Smooth muscle cell (in vitro differentiated cells): ENCODE measurements around the gene BOLA1. TPM values are rescaled to one million over a fixed set of nuclear protein-coding genes. Genes with fewer than 3 reads are reported as not detected.
A peak's percentile ranks its signal among the peaks of the same experiment; 100 is the strongest.

Experiments used
- DNase-seq: peaks from one replicate; lab custom pipeline; 2025; ENCODE audit not compliant: unreplicated experiment; lab: John Stamatoyannopoulos, UW
- H2AFZ ChIP-seq: fragments of 200-600 bp; sonication (generic); 2 replicates; pipeline ENCODE4 v1.6.0; 2016; ENCODE audit warnings: antibody characterized with exemption, low read depth, mild to moderate bottlenecking
- H3F3A ChIP-seq: fragments of 200-600 bp; sonication (generic); 2 replicates; pipeline ENCODE4 v1.6.0; 2017; ENCODE audit warnings: antibody characterized with exemption, low read depth
- H3K27ac ChIP-seq: fragments of 200-600 bp; sonication (generic); 2 replicates; pipeline ENCODE4 v1.5.1; 2016; ENCODE audit warnings: low read depth, mild to moderate bottlenecking
- H3K27me3 ChIP-seq: fragments of 200-600 bp; sonication (generic); 2 replicates; pipeline ENCODE4 v1.6.1; 2016; ENCODE audit warnings: low read depth, mild to moderate bottlenecking
- H3K36me3 ChIP-seq: fragments of 200-600 bp; sonication (generic); 2 replicates; pipeline ENCODE4 v1.5.1; 2016; ENCODE audit warnings: low read depth
- H3K4me1 ChIP-seq: fragments of 200-600 bp; sonication (generic); 2 replicates; pipeline ENCODE4 v1.5.1; 2016; ENCODE audit warnings: low read depth
- H3K4me2 ChIP-seq: fragments of 200-600 bp; sonication (generic); 2 replicates; pipeline ENCODE4 v1.6.0; 2016; ENCODE audit warnings: mild to moderate bottlenecking
- H3K4me3 ChIP-seq: fragments of 200-600 bp; sonication (generic); 2 replicates; pipeline ENCODE4 v1.5.1; 2016; ENCODE audit warnings: mild to moderate bottlenecking
- H3K79me2 ChIP-seq: fragments of 200-600 bp; sonication (generic); 2 replicates; pipeline ENCODE4 v1.6.0; 2016; ENCODE audit warnings: low read depth, mild to moderate bottlenecking
- H3K9ac ChIP-seq: fragments of 200-600 bp; sonication (generic); 2 replicates; pipeline ENCODE4 v1.6.0; 2016; ENCODE audit warnings: low read depth
- H3K9me3 ChIP-seq: fragments of 200-600 bp; sonication (generic); replicated peaks from 2 replicates; pipeline ENCODE4 v1.5.1; 2016; ENCODE audit warnings: low read depth
- H4K20me1 ChIP-seq: fragments of 200-600 bp; sonication (generic); 2 replicates; pipeline ENCODE4 v1.6.0; 2016; ENCODE audit warnings: low read depth
- WGBS: methylation state at CpG from one replicate; pipeline ENCODE4 v1.1.7; 2016; ENCODE audit warnings: low lambda C conversion rate; 5-methylcytosine and 5-hydroxymethylcytosine counted together
- polyA plus RNA-seq: library from polyadenylated mRNA; unstranded; fragments of >200 nt; fragmentation: Nextera tagmentation; extraction: Ambion mirVana; gene quantifications from 2 replicates; pipeline ENCODE4 v1.2.1, GENCODE V29; 2016
- total RNA-seq: library from RNA; depleted of rRNA; stranded (reverse); fragments of >200 nt; gene quantifications from 2 replicates; pipeline ENCODE4 v1.2.3, GENCODE V29; 2014
- TF ChIP-seq, protein P1 (sequence below): fragments of 200-600 bp; sonication (generic); IDR thresholded peaks from 2 replicates; pipeline ENCODE4 v1.5.1; 2017; ENCODE audit warnings: borderline replicate concordance, mild to moderate bottlenecking, antibody characterized with exemption; ENCODE audit not compliant: insufficient read depth, poor library complexity, severe bottlenecking

The BOLA1 gene
- total and polyA plus RNA-seq, 2 experiments from 2014 or later = 21.3 to 27.4 TPM

DNA sequence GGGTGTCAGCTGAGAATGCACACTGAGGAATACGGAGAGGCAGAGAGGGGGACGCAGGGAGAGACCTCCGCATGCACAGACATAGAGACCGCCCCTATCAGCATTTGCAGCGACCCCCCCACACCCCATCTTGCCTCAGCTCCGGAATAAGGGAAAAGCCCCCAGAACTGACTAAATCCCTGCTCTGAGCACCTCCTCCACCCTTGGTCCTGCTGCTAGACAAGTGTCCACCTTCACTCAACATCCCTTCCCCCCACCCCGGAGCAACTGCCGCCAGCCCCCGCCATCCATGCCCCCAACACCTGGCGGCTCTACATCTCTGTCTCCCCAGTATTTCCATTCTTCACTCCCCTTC is 17.5 kb downstream of the BOLA1 start:
- no peak overlapping the region for H3K27ac ChIP-seq
- DNase-seq = no peak
- peaks cover 12% of the 10 kb centered on the region for H3K4me1 ChIP-seq
- H4K20me1 ChIP-seq = no peaks in the 10 kb centered on the region
- H2AFZ ChIP-seq = peak overlapping the region; percentile 82
- peaks cover 8% of the 10 kb centered on the region for H3K79me2 ChIP-seq
- H3K9me3 ChIP-seq = no peaks in the 10 kb centered on the region
- H3K4me2 ChIP-seq = peak overlapping the region; percentile 99
- H3K9ac ChIP-seq = no peak overlapping the region
- no peaks in the 10 kb centered on the region for H3K36me3 ChIP-seq
- no peaks in the 10 kb centered on the region for H3F3A ChIP-seq
- TF ChIP-seq, protein P1, sequence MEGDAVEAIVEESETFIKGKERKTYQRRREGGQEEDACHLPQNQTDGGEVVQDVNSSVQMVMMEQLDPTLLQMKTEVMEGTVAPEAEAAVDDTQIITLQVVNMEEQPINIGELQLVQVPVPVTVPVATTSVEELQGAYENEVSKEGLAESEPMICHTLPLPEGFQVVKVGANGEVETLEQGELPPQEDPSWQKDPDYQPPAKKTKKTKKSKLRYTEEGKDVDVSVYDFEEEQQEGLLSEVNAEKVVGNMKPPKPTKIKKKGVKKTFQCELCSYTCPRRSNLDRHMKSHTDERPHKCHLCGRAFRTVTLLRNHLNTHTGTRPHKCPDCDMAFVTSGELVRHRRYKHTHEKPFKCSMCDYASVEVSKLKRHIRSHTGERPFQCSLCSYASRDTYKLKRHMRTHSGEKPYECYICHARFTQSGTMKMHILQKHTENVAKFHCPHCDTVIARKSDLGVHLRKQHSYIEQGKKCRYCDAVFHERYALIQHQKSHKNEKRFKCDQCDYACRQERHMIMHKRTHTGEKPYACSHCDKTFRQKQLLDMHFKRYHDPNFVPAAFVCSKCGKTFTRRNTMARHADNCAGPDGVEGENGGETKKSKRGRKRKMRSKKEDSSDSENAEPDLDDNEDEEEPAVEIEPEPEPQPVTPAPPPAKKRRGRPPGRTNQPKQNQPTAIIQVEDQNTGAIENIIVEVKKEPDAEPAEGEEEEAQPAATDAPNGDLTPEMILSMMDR = no peak
- no peaks in the 10 kb centered on the region for H3K27me3 ChIP-seq
- WGBS = 8% methylated on average over 5 of the region's 10 CpGs
- H3K4me3 ChIP-seq = peak overlapping the region; percentile 89

DNA sequence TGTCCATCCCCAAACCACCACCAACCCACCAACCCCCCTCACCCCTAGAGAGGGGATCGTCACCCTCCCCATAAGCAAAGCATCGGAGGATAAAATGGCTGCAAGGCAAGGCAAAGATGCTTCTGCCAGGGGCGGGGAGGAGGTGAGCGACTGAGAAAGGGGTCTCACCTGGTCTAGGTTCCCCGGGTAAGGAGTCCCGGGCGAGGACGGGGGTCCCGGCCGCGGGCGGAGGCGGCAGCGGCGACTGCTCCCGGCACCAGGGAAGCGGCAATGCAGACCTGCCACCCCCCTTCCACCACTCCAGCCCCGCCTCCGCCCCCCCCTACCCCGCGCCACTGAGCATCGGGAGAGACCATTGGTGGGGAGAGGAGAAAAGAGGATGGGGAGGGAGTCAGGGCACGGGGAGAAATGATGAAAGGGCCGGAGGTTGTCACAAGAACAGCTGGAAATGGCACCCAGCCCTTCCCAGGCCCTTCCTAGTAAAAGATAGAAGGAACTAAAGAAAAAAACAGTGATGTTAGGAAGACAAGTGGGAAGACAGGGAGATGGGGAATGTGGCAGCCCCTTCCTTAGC is 18.3 kb downstream of the BOLA1 start, which contains the start of gene SV2A:
Gene SV2A, minus strand, starts transcription at position 274 of the 574 bp plus-strand sequence. CDS start 4,004 bp downstream, outside the sequence.
- WGBS = 1% methylated on average over 22 of the region's 24 CpGs
- peak within 1 kb of the TSS; percentile 89 for H3K4me3 ChIP-seq
- no peaks in the 10 kb centered on the region for H3F3A ChIP-seq
- peaks cover 8% of the 10 kb centered on the region for H3K79me2 ChIP-seq
- peaks cover 12% of the 10 kb centered on the region for H3K4me1 ChIP-seq
- H3K27ac ChIP-seq = no peak within 1 kb of the TSS
- H3K9me3 ChIP-seq = no peaks in the 10 kb centered on the region
- H3K36me3 ChIP-seq = no peaks in the 10 kb centered on the region
- peak within 1 kb of the TSS; percentile 62 for H3K9ac ChIP-seq
- DNase-seq = peak; percentile 13
- H4K20me1 ChIP-seq = no peaks in the 10 kb centered on the region
- peak within 1 kb of the TSS; percentile 99 for H3K4me2 ChIP-seq
- peak within 1 kb of the TSS; percentile 82 for H2AFZ ChIP-seq
- TF ChIP-seq, protein P1 = no peak
- no peaks in the 10 kb centered on the region for H3K27me3 ChIP-seq

- H3K27me3 ChIP-seq = no peaks in the 10 kb centered on the region
- H4K20me1 ChIP-seq = peaks cover 14% of the 10 kb centered on the region
- DNase-seq = no peak
- no peak overlapping the region for H3K27ac ChIP-seq
- H2AFZ ChIP-seq = no peak overlapping the region
- H3K79me2 ChIP-seq = peaks cover 26% of the 10 kb centered on the region
- WGBS = 96% methylated on average over 10 of the region's 10 CpGs
- peaks cover 12% of the 10 kb centered on the region for H3K4me1 ChIP-seq
- no peak overlapping the region for H3K4me3 ChIP-seq
- H3F3A ChIP-seq = peaks cover 3% of the 10 kb centered on the region
- TF ChIP-seq, protein P1 = no peak
- H3K9ac ChIP-seq = no peak overlapping the region
- no peak overlapping the region for H3K4me2 ChIP-seq
- no peaks in the 10 kb centered on the region for H3K9me3 ChIP-seq
- H3K36me3 ChIP-seq = peaks cover 14% of the 10 kb centered on the region
Observed at GRCh38 chr1:149923626-149924025, 24.3 kb downstream of the BOLA1 start.

GRCh38 chr1:149925345-149925744 is 26.0 kb downstream of the BOLA1 start:
- no peak overlapping the region for H3K27ac ChIP-seq
- H2AFZ ChIP-seq = no peak overlapping the region
- H3K36me3 ChIP-seq = peaks cover 14% of the 10 kb centered on the region
- H3K9ac ChIP-seq = no peak overlapping the region
- H3K27me3 ChIP-seq = no peaks in the 10 kb centered on the region
- H4K20me1 ChIP-seq = peaks cover 14% of the 10 kb centered on the region
- WGBS = 89% methylated on average over 3 of the region's 3 CpGs
- no peaks in the 10 kb centered on the region for H3K9me3 ChIP-seq
- H3K79me2 ChIP-seq = peaks cover 26% of the 10 kb centered on the region
- TF ChIP-seq, protein P1 = no peak
- DNase-seq = no peak
- H3K4me1 ChIP-seq = peaks cover 17% of the 10 kb centered on the region
- peaks cover 8% of the 10 kb centered on the region for H3F3A ChIP-seq
- no peak overlapping the region for H3K4me2 ChIP-seq
- H3K4me3 ChIP-seq = no peak overlapping the region
